Pons (tissue), 1 donor: ENCODE data around the gene CRYBA4.
"Not testable (repeated sequence)": the region's sequence is repeated elsewhere in the genome, so short reads cannot be mapped to it uniquely, and the experiment has no call there.

Experiments used
- DNase-seq: peaks from one replicate; pipeline ENCODE4 v3.0.0-alpha.2; 2016; ENCODE audit warnings: low spot score

CRYBA4 gene

DNA sequence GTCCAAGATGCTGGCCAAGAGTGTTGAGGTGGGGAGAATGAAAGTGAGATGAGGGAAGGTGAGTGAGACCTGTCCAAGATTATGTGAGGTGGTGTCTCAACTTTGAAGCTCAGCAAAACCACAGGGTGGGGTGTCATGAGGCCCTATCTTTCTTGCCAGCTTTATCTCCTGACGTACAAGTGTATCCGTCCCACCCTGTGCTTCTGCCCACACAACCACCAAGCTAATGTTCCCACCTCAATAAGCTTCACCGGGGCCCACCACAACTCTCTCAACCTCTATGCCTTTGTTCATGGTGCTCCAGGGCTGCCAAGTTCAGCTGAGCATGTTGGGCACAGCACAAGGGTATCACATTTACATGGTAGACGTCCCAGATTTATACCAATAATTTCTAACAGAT, 24.7 kb upstream of the CRYBA4 start:
- DNase-seq: no peak

DNA sequence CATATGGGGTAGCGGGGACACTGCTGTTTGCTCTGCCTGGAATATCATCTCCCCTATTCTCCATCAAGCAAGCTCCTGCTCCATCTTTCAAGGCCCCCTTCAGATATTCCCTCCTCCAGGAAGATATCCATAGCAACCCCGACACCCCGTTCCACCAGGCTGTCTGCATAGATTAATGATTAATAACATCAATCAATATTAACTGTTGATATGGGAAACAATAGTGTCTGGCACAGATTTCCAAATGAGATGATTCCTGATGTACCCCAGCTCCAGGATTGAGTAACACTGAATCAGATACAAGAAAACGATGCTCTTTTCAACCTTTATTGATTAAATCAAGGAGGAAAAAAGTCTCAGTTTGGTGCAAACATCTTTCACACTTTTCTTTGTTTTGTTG, 24.3 kb upstream of the CRYBA4 start:
- DNase-seq: no peak

DNA sequence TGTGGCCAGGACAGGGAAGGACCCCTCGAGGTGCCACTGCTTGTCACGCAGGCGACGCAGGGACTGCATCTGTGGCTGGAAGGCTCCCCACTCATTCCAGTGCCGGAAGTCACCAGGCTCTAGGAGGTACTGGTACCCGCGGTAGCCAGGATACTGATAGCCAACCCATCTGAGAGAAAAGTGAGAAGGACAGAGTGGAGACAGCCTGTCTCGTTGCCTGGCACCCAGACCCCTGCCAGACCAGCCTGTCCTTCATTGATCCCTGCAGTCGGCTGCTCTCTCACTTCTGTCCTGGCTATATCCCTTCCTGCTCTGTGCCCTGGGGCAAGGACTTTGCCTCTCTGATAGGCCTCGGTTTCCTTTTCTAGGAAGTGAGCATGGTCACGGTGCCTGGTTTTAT, 22.3 kb upstream of the CRYBA4 start:
- DNase-seq: no peak

DNA sequence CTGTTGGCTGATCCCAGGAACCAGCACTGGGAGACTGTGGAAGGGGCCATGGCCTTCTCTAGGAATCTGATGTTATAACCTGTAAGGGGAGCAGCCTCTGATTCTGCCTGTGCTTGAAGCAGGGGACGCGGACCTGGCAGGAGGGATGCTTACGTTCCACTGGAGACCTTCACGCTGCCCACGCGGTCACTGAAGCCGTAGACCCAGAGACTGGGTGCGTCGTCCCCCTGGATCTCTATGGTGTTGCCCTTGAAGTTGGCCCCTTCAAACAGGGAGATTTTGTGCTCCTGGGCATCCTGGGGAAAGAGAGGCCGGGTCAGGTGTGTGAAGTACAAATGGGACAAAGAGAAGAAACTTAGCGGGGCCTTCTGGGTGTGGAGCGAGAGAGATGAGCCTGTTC, 20.0 kb upstream of the CRYBA4 start:
- no peak for DNase-seq

DNA sequence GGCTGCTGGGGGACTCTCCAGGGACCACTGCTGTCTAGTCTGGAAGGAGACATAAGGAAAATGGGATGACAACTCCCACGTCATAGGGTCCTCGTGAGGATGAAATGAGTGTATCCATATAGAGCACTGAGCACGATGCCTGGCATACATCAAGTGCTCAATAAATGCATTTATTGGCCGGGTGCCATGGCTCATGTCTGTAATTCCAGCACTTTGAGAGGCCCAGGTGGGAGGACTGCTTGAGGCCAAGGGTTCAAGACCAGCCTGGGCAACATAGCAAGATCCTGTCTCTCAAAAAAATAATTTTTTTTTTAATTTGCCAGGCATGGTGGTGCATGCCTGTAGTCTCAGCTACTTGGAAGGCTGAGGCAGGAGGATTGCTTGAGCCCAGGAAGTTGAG, 19.6 kb upstream of the CRYBA4 start:
- no peak for DNase-seq

DNA sequence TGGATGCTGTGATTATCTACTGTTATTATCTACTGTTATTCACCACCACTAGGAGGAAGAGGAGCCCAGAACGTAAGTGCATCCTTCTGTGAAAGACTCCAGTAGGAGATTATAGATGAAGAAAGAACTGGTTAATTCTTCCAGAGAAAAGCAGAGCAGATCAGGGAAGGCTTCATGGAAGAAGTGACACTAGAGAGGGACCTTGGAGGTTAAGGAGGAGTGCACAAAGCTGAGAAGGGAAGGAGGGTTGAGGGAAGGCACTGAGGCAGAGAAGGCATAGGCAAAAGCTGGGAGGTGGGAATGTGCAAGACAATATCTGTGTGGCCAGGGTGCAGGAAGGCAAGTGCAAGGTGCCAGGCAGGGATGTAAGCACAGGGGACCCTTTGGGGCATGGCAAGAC, 17.4 kb upstream of the CRYBA4 start:
- DNase-seq: no peak

DNA sequence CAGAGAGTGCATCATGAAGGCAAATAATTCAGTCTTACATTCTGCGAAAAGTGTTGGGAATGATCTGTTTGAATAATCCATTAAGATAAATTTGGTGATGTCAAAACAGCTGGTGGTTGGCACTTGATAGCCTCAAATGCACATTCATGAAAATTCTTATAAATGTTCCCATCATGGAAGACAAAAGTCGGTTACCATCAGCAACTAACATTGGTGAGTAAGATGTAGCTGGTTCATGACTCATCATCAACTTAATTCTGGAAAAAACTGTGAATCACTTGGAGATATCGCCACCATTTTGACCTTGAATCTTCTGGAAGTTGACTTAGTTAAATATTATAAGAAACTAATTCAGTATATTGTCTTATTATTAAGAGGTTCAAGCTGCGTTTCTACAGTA, 15.2 kb upstream of the CRYBA4 start:
- no peak for DNase-seq

DNA sequence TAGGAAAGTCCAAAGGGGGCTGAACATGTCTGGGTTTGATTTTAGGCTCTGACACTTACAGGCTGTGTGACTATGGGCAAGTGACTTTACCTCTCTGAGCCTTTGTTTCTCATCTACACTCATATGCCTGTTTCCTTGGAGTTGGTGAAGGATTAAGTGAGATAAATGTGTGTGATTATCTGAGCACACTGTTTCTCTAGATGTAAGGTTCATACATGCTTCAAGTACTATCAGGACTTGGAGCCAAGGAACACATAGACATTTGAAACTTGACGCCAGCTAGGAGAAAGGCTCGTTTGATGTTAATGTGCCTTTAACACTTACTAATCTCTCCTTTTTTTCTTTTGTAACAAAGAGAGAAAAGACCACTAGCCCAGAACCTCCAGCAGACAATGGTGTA, 13.6 kb upstream of the CRYBA4 start:
- no peak for DNase-seq

DNA sequence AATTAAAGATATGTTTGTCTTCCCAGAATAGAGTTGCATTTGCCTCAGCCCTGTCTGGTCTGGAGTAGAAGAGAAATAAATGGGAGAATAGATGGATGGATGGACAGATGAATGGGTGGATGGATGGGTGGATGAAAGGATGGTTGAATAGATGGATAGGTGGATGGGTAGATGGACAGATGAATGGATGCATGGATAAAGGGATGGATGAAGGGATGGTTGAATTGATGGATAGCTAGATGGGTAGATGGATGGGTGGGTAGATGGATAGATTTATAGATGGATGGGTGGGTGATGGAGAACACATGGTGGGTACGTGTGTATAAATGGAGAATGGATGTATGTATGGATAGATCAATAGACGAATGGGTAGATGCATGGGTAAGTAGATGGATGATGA, 12.5 kb upstream of the CRYBA4 start:
- DNase-seq: no peak

DNA sequence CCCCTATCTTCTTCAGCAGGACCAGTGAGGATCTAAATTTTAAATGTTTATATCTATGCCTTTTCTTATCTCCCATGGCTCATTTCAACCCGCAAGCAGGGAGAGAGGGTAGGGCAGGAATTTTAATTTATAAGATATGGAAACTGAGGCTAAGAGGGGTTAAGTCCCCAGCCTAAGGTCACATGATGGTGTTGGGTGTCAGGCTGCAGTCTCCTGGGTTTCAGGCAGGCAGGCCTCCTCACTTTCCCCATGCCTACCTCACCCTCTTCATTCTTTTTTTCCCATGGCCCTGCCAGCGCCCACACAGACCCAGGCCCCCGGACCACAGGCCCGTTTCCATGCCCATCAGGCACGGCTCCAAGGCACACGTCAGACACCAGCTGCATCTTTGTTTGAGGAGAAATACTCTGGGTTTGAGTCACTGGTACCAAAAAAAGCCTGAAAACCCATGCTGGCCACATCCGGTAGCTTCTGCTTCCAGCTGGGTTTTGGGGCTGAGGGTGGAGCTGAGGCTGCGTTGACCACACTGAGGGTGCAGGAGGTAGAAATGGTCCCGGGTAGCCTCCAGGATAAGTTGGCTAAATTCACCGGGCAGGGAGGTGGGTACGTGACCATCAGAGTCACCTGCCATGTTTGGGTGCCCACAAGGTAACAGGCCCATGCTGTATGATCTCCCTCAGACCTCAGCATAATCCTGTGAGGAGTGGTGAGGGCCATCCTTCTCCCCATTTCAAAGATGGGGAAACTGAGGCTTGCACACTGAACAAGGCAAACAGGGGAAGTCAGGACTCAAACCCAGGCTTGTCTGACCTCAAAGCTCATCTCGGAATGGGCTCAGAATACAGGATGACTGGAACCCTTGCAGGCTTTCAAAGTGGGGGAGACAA, 11.4 kb upstream of the CRYBA4 start:
- DNase-seq: peak; percentile 59

DNA sequence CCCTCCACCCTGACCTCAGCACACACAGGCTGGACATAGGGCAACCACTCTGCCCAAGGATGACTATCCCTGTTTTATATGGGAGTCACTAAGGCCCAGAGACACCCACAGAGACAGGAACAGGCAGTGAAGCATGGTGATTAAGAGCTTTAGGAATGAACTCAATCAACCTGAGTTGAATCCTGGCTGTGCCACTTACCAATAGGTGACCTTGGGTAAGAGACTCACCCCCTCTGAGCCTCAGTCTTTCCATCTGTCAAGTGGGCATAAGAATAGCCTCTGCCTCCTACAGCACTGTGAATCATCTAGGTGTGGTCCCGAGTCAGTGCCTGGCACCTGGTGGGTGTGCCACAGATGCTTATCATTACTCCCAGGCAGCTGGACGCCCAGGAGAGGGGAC, 10.8 kb upstream of the CRYBA4 start:
- no peak for DNase-seq

DNA sequence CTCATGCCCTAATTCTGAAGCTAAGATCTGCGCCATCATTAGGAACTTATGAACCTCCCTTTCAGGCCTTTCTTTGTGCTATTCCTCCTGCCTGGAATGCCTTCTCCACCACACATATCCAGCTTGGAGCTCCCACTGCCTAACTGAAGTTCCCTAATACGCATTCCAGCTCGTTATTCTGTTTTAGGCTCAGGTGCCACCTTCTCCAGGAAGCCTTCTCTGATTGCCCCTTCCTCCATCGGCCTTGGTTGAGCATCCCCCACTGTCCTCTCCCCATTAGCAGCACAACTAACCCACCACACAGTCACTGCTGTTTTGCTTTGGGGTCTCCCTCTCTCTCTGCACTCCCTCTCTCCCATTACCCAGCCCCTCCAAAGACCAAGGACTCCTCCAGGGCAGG, 9.1 kb upstream of the CRYBA4 start:
- no peak for DNase-seq

DNA sequence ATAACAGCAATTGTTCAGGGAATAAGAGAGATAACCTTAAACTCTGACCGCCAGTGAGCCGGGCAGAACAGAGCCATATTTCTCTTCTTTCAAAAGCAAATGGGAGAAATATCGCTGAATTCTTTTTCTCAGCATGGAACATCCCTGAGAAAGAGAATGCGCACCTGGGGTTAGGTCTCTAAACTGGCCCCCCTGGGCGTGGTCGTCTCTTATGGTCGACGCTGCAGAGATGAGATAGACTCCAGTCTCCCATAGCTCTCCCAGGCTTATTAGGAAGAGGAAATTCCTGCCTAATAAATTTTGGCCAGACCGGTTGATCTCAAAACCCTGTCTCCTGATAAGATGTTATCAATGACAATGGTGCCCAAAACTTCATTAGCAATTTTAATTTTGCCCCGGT, 8.0 kb upstream of the CRYBA4 start:
- not testable (repeated sequence) for DNase-seq

DNA sequence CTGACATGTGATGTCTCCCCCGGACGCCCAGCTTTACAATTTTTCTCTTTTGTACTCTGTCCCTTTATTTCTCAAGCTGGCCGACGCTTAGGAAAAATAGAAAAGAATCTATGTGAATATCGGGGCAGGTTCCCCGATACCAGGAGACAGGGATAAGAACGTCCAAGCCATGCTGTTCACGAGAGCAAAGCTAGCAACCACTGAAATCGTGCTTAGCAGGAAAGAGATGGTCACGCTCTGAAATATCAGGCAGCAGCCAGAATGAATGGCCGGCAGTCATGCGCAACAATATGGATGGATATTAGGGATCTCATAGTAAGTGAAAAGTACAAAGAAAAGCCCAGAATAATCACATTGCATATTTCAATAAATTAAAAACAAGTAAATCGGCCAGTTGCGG, 7.4 kb upstream of the CRYBA4 start:
- no peak for DNase-seq

DNA sequence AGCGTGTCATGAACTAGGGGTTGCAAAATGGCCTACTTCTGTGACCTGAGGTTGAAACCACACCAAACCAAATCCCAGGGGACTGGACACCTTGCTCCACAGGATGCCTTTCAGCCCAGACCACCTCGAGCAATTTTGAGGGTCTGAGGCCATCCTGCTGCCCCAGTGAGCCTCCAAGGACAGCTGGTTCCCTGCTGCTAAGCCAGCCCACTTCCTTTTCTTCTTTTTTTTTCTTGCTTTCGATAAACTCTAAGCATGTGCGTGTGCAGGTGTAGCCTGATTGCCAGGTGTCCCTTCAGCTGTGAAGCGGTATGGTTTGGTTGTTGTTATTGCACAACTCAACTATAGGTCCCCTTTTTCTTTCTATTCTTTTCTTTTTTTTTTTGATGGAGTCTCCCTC, 6.6 kb upstream of the CRYBA4 start:
- DNase-seq: no peak

DNA sequence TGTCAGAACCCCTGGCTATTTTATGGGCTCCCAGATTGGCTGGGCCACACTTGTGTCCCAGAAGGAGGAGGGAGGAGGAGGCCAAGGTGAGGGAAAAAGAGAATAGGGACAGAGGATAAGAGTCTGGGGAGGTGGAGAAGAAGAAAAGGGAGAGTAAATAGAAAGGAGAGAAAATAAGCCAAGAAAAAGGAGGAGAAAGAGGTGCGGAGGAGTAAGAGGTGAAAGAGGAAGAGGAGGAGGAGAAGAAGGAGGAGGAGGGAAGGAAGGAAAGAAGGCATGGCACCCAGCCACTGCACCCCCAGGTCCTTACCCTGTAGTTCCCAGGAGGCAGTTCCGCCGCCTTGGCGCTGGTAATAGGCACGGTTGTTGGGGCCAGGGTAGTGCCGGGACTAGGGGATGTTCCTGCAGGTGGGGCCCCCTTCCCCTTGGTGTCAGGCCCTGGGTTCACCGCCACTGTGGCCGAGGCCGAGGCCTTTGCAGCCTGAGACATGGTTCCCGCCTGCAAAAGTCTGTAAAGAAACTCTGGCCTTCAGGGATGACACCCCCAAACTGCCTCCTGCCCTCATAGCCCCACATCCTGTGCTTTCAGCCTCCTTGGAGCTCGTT, 5.8 kb upstream of the CRYBA4 start:
- DNase-seq: no peak

DNA sequence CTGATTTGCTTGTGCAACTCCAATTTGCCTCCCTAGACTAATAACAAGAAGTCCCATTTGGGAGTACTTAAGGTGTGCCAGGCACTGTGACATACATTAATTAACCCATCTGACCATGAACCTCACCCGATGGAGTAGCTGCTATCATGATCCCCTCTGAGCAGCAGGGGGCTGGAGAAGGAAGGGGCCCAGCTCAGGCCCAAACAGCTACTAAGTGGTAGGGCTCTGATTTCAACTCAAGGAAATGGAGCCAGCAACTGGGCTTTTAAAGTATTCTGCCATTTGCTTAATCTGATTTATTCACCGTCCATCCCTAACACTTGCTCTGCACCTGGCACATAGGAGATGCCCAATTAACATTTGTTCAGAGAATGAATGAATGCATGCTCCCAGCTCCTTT, 5.1 kb upstream of the CRYBA4 start:
- no peak for DNase-seq

DNA sequence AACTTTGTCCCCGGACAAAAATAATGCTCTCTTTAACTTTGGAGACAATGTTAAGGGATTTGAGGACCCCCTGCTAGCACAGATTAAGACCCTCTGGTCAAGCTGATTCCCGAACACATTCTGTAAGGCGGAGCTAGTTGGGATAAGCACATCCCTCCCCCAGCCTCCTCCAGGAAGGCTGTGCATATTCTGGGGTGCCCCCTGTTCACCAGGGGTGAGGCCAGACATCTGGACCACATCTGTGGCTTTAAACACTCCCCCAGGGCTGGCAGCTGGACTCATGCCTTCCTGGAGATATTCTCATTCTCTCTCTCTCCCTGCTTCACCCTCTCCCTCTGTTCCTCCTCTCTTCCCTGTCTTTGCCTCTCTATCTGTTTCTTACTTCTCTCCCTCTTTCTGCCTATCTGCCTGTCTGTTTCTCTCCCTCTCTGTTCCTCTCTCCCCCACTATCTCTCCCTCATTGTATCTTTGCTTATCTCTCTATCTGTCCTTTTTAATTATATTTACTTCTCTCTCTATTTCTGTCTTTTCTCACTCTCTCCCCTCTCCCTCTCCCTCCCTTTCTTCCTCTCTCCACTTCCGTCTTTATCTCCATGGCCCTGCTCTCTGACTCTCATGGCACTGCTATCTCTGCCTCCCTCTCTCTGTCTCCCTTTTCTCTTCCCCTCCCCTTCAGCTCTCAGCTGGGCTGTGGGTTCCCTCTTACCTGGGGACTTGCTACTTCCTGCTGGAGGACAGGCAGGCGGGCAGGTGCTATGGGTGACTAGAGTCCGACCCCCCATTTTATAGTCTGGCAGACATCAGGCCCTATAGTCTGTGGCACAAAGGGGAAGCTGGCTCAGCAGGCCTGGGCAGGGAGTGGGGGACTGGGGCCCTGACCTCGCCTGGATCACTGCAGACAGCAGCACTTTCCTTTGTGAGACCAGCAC, 4.2 kb upstream of the CRYBA4 start, which contains the start of gene CRYBB1:
Gene CRYBB1 (minus strand): TSS at position 757 of the 929 bp plus-strand sequence. CDS start 1,708 bp downstream, outside the sequence.
- peak; percentile 33 for DNase-seq

DNA sequence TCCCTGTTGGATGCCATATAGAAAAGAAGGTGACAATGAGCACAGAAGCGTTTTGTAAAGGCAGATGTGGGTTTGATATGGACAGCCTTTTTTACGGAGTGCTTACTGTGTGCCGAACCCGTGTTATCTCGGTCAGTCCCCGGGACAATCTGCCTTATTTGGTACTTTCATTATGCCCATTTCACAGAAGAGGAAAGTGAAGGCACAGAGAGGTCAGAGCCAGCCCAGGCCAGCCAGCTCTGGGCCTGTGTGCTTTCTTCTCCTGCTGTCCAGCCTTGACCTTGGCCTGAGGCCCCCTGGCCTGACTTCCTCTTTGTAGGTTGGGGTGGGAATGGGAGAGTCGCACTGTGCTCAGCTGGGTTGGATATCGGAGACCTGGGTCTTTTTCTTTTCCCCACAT, 3.3 kb upstream of the CRYBA4 start:
- no peak for DNase-seq

DNA sequence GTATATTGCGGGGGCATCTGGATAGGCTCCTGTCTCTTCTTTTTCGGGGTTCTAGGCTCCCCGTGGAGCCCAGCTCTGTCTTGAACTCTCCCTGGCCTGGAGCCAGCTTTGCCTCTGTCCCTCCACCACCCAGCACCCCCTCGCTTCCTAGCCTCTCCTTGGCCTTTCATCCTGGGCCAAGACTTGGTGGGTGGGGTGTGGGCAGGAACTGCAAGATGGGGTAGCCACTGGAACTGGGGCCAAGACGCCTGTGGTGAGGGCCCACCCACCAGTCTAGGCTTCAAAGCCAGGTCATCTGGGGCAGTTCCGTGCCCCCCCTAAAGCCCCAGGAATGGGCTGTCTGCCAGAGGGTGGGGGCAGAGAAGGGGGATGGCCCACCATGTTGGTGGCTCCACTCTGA, 2.3 kb upstream of the CRYBA4 start:
- no peak for DNase-seq

DNA sequence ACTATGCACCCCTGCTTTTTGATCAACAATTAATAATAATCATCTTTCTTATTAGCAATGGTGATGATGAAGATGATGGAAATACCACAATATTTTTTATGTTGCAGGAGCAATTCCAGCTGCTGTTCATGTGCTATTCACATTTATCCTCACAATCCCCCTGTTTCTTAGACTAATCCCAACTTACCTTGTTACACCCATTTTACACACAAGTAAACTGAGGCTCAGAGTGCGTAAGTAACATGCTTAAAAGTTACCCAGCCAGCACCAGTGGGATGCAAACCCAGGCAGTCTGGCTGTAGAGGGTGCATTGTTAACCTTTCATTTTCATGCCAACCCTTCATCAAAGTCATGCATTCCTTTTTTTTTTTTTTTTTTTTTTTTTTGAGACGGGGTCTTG, 1.6 kb upstream of the CRYBA4 start:
- no peak for DNase-seq

DNA sequence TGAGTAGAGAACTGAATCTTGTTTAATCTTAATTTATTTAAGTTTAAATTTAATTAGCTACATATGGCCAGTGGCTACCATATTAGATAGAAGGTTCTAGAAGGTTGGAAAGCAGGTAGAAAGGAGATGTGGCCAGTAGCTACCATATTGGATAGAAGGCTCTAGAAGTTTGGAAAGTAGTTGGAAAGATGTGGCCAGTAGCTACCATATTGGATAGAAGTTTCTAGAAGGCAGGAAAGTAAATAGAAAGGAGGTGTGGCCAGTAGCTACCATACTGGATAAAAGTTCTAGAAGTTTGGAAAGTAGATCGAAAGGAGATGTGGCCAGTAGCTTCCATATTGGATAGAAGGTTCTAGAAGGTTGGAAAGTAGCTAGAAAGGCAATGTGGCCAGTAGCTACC, 2.2 kb downstream of the CRYBA4 start:
- DNase-seq: no peak

DNA sequence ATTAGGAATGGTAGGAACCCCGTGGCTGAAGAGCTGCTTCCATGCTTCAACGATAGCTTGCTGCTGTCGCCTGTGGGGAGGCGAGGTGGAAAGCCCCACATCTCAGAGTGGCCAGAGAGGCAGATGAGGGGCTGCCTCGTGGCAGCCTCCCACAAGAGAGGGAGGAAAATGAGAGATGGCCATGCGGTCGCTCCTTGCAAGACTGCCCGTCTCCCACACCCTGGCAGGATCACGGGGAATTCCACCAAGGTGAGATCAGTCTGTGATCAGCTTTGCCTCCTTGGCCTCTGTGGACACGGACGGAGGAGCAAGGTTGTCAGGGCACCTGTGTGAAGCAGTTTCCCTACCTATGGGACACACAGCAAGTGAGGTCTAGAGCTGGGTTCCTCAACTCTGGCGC, 3.0 kb downstream of the CRYBA4 start:
- DNase-seq: no peak
